ENCODE results near the gene RAD52.

The RAD52 gene

DNA sequence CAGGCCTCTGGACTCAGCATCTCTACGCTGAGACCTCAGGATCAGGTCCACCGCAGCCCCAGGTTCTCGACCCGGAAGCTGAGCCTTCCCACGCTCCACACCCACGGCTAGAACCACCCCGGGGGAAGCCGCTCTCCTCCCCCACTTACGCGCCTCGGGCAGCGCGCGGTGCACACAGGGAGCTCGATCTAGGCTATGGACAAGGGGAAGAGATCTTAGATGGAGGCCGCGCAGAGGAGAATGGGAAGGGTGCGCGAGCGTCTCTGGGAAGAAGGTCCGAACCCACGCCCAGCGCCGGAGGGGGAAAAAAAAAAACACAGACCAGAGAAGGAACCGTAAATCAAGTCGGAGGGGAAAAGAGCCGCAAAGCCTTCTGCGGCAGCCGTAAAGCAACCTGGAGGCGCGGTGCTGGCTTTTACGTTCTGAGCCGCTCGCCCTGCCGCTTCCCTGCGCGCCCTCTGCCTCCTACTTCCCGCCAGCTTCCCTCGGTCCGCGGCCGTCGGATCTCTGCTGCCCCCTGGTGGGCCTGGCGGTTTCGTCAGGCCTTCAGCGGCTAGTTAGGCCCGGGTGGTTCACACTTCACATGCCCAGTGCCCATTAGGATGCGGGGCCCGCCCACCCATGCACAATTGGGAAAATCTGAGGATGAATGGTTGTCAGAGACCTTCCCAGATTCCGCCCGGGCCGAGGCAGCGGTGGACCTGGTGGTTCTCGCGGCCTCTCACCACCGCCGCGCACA lies at the start of gene RAD52:
RAD52 (minus strand) TSS at position 242 of the 739 bp plus-strand sequence. CDS start 16,636 bp downstream, outside the sequence.
- DNase-seq (ENCODE audit: low read depth, low spot score) = peak; percentile 93

DNA sequence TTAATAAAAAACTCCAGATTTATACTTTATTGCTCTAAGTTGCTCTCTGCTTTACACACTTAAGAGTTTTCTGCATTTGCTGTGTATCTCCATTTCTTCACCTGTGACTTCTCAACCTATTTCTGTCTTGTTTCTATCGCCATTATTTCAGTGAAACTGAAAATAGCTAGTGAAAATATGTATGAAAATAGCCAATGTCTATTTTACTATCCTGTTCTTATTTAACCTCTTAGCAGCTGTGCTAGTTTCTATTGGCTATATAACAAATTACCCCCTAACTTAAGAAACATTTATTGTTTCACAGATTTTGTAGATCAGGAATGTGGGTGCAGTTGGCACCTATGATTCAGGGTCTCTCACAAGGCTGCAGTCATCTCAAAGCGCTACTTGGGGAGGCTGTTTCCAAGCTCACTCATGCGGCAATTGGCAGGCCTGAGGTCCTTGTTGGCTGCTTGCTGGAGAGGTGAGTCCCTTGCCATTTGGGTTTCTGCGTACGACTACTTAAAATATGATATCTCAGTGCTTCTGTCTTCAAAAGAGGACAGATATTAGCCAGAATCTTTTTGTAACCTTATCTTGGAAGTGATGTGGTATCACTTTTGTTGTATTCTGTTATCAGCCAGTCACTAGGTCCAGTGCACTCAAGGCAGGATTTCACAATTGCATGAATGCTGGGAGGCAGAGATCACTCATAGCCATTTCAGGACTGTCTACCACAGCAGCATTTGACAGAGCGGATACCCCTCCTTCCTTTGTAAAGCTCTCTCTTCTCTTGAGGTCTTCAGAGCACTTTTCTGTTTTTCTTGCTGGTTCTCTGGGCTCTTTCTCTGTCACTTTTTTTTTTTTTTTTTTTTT lies 48.8 kb upstream of the RAD52 start:
- no peak for DNase-seq (ENCODE audit: low read depth, low spot score)

DNA sequence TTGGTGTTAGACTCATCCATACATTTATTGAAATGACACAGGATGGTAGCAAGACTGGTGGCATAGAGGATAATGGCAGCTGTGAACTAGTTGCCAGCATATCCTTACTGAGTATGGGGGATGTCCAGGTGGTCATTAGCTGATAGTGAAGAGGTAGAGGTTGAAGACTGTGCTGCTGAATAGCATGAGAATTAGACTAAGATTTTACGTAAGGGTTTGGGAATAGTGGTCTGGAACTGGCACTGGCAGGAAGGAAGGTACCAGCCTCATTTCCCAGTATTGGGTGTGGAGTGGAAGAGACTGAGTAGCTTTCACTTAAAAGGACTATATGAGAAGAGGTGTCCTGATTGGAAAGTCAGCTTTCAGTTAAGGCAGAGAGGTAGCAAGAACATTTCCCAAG lies 48.0 kb upstream of the RAD52 start:
- no peak for DNase-seq (ENCODE audit: low read depth, low spot score)

DNA sequence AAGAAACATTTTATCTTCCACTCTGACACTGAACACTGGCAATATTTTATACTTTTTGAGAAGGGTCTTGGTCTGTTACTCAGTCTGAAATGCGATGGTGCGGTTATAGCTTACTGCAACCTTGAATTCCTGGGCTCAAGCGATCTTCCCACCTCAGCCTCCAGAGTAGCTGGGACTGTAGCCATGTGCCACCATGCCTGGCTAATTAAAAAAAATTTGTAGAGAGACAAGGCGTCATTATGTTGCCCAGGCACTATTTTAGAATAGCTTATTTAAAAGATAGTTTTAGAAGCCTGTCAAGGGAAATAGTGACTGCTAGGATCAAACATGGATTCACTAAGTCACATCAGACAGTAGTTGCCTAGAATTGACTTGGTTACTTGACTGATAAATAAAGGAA lies 47.4 kb upstream of the RAD52 start:
- DNase-seq (ENCODE audit: low read depth, low spot score) = no peak

DNA sequence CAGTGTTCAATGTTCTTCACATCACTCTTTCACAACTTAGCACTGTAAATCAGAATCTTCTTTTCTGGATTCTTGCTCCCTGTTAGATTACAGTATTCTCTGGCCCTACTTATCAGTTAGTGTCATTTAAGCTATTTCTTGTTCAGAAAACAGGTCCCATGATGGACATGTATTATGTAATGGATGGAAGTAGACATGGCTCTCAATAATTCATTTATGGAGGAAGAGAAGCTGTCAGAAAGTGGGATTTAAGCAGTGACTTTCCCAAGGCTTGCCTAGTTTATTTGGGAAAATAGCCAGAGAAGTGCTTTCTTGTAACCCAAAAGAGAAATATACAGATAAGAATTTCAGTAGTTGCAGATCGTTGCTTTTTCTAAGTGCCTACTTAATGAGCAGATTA lies 43.2 kb upstream of the RAD52 start:
- no peak for DNase-seq (ENCODE audit: low read depth, low spot score)

DNA sequence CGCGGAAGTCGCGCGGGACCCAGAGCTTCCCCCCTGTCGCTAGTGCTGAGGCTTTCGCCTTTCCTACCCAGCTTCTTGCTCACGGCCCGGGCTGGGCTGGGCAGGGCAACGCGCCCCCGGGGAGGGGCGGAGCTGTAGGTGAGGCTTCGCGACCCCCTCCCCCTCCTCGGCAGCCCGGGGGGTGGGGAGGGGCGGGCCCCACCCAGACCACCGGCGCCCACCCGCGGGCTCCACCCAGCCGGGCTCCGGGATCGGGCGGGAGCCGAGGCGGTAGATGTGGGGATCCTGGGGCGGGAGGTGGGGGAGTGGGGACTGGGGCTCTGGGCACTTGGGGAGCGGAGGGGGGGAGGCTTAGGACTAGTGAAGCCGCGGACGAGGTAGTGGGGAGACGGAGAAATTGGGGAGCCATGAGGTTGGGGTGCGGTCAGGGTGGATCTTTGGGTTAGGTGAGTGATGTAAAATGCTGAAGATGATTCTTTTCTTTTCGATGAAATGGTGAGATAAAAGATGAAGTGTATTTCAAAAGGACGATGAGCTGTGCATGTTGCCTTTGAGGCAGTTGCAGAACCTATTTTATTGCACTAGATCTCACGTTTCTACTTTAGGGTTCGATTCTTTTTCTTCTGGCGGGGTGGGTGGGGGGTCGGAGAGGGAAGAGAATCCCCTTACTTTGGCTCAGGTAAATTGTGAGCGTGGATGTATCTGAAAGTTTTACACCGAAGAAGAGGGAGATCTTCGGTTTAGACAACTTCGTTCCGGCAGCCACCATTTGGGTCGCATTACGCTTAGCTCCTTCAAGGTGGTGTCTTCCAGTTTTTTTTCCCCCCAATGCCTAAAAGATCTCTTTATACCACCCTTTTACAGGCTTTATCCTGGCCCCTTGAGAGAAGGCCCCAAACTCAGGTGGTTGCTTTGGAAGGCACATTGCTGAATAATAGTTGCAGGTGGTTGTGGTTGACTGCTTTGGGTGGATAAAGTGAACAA lies 42.1 kb upstream of the RAD52 start:
- DNase-seq (ENCODE audit: low read depth, low spot score) = no peak

DNA sequence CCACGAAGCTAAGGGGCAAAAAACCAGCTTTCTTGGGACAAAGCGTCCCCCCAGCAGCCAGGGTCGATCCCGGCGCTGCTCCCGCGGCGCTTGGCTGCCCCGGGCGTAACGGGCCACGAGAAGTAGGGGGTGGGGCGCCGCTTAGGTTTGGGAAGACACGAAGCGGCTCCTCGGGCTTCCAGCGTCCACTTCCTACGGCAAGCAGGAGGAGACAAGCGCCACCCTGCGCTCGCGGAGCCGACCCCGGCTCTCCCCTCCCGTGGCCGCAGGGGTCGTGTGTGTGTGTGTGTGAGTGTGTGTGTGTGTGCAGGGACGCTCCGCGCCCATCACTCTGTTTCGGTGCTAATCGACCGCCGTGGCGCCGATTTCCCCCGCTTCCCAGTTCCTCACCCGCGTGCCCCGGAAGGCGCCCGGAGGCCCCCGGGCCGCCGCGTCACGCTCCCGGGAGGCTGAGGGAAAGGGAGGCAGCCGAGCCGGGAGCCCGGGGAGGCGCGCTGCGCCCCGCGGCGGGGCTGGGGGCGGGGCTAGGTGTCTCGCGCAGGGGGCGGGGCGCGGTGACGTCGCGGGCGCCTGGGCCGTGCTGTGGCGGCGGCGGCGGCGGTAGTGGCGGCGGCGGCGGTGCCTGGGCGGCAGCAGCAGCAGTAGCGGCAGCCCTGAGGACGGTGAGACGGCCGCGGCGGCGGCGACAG lies 41.3 kb upstream of the RAD52 start, which contains the start of gene ERC1:
ERC1 (plus strand) TSS at position 563 of the 689 bp plus-strand sequence. CDS start 36,681 bp downstream, outside the sequence.
- peak; percentile 69 for DNase-seq (ENCODE audit: low read depth, low spot score)

DNA sequence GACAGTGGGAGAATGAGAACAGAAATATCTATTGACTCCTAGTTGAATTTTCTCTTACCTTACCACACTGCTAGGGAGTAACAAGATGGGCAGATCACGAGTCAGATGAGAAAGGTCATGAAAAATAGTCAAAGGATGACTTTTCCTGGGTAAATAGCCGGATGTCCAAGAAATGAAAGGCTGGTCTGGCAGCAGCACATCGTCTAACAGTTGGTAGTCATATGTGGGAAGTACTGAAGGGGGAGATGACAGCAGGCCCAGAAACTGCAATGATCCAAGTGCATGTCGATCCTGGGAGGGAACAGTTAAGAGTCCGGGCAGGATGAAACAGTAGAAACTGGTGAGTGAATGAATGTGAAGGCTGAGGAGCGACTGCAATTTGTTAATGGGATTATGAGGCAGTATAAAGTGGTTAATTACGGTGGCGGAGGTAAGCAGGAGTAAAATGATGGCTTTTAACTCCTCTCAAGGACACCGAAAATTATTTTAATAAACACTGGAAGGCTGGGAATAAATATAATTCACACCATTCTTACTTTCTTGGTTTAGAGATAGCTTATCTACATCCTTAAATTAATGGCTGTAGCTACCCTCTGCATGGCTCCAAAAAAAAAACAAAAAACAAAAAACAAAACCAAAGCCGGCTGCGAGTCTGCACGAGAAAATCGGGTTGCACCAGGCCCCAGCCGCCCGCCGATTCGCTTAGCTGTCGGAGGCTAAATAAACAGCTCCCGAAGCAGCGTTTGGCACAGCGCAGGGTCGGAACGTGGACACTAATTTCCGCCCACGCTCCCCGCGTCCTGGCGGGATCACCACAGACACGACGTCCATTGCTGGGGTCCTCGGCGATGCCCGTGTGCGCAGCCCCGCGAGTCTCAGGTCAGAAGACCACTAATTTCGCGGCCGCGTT lies 40.5 kb upstream of the RAD52 start:
- no peak for DNase-seq (ENCODE audit: low read depth, low spot score)

DNA sequence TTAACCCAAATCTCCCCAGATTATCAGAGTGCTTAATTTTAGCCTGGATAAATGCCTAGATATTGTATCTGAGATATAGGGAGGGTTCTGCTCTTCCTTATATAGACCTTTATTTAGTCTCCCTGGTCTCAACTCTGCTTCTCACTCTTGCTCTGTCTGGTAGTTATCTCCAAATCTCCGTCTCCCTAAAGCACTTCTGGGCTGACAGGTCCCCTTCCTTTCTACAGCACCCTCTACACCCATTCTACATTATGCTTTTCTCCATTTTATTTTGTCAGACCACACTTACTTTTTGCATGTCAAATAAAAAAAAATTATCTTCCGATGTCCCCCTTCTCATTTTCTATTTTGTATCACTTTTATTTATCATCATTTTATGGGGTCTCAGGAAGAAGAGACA lies 39.6 kb upstream of the RAD52 start:
- DNase-seq (ENCODE audit: low read depth, low spot score) = no peak

DNA sequence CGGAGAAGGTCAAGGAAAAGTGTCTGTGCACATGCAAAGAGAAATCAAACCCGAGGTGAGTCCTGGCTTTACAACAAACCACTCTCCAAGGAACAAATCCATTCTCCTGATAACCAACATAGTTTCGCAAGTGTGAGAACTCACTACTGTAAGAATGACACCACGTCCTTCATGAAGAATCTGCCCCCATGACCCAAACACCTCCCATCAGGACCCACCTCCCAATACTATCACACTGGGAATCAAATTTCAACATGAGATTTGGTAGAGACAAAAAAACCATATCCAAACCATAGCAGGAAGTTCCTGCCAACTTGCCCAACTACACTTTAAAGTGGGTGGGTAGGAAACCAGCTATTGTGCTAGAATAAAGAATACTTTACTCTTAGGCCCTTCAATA lies 39.2 kb upstream of the RAD52 start:
- no peak for DNase-seq (ENCODE audit: low read depth, low spot score)

DNA sequence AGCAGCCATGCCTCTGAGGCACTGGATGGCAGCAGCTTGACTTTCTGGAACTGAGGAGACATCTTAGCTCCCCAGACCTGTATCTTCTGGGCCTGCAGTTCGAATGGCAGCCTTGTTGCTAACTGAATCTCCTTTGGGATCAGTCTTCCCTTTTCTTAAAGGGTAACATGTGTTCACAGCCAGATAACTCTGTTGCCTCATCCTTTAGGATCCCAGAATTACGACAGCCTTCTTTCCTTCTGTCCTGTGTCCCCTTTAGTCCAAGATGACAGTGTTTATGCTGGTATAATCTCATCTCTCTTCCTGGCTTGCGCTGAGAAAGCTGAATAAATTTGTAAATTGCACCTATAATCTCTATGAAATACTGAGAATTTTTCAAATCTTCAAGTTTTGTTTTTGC lies 32.5 kb upstream of the RAD52 start:
- DNase-seq (ENCODE audit: low read depth, low spot score) = no peak

DNA sequence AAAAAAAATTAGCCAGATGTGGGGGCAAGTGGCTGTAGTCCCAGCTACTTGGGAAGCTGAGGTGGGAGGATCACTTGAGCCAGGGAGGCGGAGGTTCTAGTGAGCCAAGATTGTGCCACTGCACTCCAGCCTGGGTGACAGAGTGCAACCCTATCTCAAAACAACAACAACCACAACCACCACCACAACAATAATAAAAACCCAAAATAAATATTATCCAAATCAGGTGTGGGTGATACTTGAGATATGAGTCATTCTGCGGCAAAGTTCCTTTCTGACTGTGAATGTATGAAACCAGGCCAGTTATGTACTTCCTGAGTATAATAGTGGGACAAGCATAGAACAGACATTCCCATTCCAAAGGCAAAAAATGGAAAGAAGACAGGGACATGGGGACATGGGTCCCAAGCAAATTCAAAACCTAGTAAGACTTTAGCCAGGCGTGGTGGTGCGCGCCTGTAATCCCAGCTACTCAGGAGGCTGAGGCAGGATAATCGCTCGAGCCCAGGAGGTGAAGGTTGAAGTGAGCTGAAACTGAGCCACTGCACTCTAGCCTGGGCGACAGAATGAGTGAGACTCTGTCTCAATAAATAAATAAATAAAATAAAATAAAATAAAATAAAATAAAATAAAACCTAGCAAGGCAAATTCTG lies 31.8 kb upstream of the RAD52 start:
- DNase-seq (ENCODE audit: low read depth, low spot score) = no peak

DNA sequence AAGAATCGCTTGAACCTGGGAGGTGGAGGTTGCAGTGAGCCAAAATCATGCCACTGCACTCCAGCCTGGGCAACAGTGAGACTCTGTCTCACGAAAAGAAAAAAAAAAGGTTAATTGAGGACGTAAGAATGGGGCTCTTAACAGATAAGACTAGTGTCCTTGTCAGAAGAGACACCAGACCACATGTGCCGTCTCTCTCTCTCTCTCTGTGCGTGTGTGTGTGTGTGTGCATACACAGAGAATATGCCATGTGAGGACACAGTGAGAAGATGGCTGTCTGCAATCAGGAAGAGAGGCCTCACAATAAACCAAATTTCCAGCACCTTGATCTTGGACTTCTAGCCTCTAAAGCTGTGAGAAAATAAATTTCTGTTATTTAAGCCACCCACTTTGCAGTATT lies 29.9 kb upstream of the RAD52 start:
- DNase-seq (ENCODE audit: low read depth, low spot score) = no peak

DNA sequence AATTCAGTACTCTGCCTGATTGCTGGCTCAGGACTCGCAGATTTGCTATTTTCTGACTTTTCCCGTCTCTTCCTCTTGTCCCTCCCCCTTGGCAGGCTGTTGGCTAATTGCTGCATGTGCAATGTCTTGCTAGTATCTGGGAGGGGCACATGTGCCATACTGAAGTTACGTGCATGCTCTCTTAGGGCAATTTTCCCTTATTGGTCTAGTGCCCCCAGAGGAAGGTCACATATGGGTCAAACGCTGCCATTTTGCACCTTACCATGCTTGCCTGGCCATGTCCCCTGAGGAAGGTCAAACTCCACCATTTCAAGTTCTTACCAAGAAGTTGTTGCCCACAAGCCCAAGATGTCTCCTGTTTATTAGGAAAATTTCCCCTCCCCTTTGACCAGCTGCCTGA lies 27.7 kb upstream of the RAD52 start:
- DNase-seq (ENCODE audit: low read depth, low spot score) = no peak

DNA sequence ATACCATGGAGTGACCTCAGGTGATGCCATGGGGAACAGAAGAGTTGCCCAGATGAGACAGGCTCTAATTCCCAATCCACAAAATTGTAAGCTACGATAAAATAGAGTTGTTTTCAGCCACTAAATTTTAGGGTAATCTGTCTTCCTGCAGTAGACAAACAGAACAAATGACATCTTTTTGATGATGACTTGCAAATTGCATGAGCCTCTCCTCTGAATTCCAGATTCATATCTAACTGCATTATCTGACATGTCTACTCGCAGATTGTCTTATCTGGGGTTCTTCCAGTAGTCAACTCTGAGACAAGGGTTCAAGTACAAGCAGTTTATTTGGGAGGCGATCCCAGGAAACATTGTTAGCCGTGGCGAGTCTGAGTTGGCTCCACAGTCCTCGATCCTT lies 27.1 kb upstream of the RAD52 start:
- no peak for DNase-seq (ENCODE audit: low read depth, low spot score)

DNA sequence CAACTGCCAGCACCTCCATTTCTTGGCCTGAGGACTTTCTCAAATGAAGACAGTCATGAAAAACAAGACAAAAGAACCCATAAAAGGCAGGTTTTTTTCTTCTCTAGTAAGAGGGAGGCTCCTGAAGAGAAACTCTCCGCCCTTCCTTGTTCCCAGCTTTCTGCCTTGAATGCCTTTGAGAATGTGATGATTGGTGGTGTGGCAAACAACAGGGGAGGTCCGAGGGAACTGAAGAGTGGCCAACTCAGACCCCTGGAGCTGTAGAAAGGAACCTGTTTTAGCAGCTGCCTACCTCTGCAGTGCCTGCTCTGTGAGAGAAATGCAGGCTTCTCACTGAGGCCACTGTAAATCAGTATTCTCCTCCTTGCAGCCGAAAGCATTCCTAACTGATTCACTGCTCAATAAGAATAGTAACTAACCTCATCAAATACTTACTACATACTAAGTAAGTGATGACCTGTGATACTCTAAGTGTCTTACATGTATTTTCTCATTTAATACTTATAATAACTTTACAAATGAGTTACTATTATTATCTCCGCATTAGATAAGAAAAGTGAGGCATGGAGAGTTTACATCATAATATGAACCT lies 24.9 kb upstream of the RAD52 start:
- no peak for DNase-seq (ENCODE audit: low read depth, low spot score)

DNA sequence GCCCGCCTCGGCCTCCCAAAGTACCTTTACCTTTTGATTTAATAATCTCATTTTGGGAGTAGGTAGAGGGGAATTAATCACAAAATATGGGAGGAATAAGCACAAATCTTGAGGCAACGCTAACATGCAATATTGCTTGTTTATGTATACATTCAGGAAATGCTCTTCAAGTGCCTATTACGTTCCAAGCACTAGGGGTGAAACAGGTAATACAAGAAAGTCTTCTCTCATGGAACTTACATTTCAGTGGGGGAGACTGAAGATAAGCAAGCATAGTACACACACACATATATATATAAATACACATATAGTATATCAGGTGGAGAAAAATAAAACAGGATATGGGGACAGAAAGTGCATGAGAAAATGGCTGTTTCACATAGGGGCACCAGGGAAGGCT lies 22.5 kb upstream of the RAD52 start:
- no peak for DNase-seq (ENCODE audit: low read depth, low spot score)

DNA sequence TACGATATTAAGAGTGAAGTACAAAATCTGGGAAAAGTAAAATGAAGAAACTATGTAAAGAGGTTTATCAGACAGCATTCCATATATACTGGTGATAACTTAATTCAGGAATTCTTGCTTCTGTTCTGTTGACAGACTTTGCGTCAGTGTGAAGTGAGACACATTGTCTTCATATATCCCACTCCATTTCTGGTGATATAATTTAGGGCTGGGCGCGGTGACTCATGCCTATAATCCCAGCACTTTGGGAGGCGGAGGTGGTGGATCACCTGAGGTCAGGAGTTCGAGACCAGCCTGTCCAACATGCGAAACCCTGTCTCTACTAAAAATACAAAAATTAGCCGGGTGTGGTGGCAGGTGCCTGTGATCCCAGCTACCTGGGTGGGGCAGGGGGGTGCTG lies 20.3 kb upstream of the RAD52 start:
- no peak for DNase-seq (ENCODE audit: low read depth, low spot score)

DNA sequence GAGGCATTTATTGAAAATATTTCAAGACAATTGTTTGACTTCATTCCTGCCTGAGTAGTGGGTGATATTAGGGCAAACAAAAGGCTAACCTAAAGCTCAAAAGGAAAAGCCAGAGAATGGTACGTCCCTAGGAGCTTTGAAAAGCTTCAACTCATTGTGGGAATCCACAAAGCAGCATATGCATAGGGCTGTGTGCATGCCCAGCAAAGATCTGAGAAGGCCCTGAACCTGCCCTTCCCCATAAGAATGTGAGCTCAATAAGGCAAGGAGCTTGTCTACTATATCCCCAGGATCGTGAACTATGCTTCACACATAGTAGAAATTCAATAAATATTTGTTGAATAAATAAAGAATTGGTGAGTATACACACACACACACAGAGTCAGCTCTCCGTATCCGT lies 19.1 kb upstream of the RAD52 start:
- DNase-seq (ENCODE audit: low read depth, low spot score) = no peak

Measured in activated naive CD8-positive, alpha-beta T cell treated with anti-CD3 and anti-CD28 coated beads, Interleukin-2, amount 50 U/mL, for 16 hours (primary cell).